Astrocyte (in vitro differentiated cells and primary cell): ENCODE data around the gene SUMO3. TPM values are rescaled to one million over a fixed set of nuclear protein-coding genes. Genes with fewer than 3 reads are reported as not detected.

ENCODE experiments used
- DNase-seq: peaks from one replicate; pipeline ENCODE4 v3.0.0-alpha.2; 2010; ENCODE audit warnings: low read depth
- FAIRE-seq: peaks from 2 replicates; lab custom pipeline; 2011; peaks lifted over from hg19 to GRCh38; lab: Jason Lieb, UNC
- H2AFZ ChIP-seq: 2 replicates; pipeline ENCODE4 v1.6.0; 2012; ENCODE audit warnings: low read depth, low read length, inconsistent platforms
- H3K27ac ChIP-seq: 2 replicates; pipeline ENCODE4 v1.5.1; 2011; ENCODE audit warnings: low read depth, low read length, inconsistent platforms
- H3K27me3 ChIP-seq: 2 replicates; pipeline ENCODE4 v1.6.0; 2011; ENCODE audit warnings: low read length, inconsistent platforms; ENCODE audit not compliant: insufficient read depth
- H3K36me3 ChIP-seq: 2 replicates; pipeline ENCODE4 v1.5.1; 2011; ENCODE audit warnings: low read length, inconsistent platforms; ENCODE audit not compliant: insufficient read depth
- H3K4me1 ChIP-seq: 2 replicates; pipeline ENCODE4 v1.5.1; 2011; ENCODE audit warnings: low read length, inconsistent platforms; ENCODE audit not compliant: insufficient read depth
- H3K4me2 ChIP-seq: 2 replicates; pipeline ENCODE4 v1.6.0; 2012; ENCODE audit warnings: low read length, inconsistent platforms
- H3K4me3 ChIP-seq: 2 replicates; pipeline ENCODE4 v1.5.1; 2011; ENCODE audit warnings: low read depth, mild to moderate bottlenecking, low read length, inconsistent platforms; ENCODE audit not compliant: insufficient read depth
- H3K79me2 ChIP-seq: 2 replicates; pipeline ENCODE4 v1.6.0; 2012; ENCODE audit warnings: mild to moderate bottlenecking, low read length, inconsistent platforms; ENCODE audit not compliant: insufficient read depth
- H3K9ac ChIP-seq: 2 replicates; pipeline ENCODE4 v1.6.0; 2012; ENCODE audit warnings: mild to moderate bottlenecking, low read length, inconsistent platforms
- H3K9me3 ChIP-seq: 2 replicates; pipeline ENCODE4 v1.5.1; 2012; ENCODE audit warnings: low read depth, mild to moderate bottlenecking, low read length, inconsistent platforms; ENCODE audit not compliant: insufficient read depth
- H4K20me1 ChIP-seq: 2 replicates; pipeline ENCODE4 v1.6.0; 2012; ENCODE audit warnings: low read length, inconsistent platforms; ENCODE audit not compliant: insufficient read depth
- H3K27ac Mint-ChIP-seq: one replicate; pipeline ENCODE4 v1.8.0; 2021; ENCODE audit warnings: mild to moderate bottlenecking, mixed read lengths; ENCODE audit not compliant: unreplicated experiment
- H3K27me3 Mint-ChIP-seq: one replicate; pipeline ENCODE4 v1.8.0; 2021; ENCODE audit warnings: low read depth, mixed read lengths; ENCODE audit not compliant: unreplicated experiment
- H3K36me3 Mint-ChIP-seq: one replicate; pipeline ENCODE4 v1.8.0; 2021; ENCODE audit warnings: low read depth, mixed read lengths; ENCODE audit not compliant: unreplicated experiment
- H3K4me1 Mint-ChIP-seq: one replicate; pipeline ENCODE4 v1.8.0; 2021; ENCODE audit warnings: low read depth, mixed read lengths; ENCODE audit not compliant: unreplicated experiment
- H3K4me3 Mint-ChIP-seq: one replicate; pipeline ENCODE4 v1.8.0; 2021; ENCODE audit warnings: mild to moderate bottlenecking, moderate library complexity, mixed read lengths; ENCODE audit not compliant: unreplicated experiment
- H3K9me3 Mint-ChIP-seq: one replicate; pipeline ENCODE4 v1.8.0; 2021; ENCODE audit warnings: mild to moderate bottlenecking, mixed read lengths; ENCODE audit not compliant: unreplicated experiment
- CTCF ChIP-seq: IDR thresholded peaks from 2 replicates; pipeline ENCODE4 v1.5.1; 2011; ENCODE audit warnings: low read depth, mild to moderate bottlenecking, inconsistent platforms, low read length, moderate library complexity; ENCODE audit not compliant: insufficient read depth
- EZH2 ChIP-seq: IDR thresholded peaks from 2 replicates; pipeline ENCODE4 v1.6.1; 2012; ENCODE audit warnings: mild to moderate bottlenecking, low read length, inconsistent platforms; ENCODE audit not compliant: insufficient read depth
- total RNA-seq: library from RNA; stranded (reverse); gene quantifications from 2 replicates; pipeline ENCODE4 v1.2.1, GENCODE V29; 2021

SUMO3 gene
- total RNA-seq, 1 donor from 2014 or later = 83.5 TPM

- peak overlapping the region; percentile 70 for H3K4me2 ChIP-seq
- H2AFZ ChIP-seq = no peak overlapping the region
- H3K27me3 ChIP-seq = no peaks in the 10 kb centered on the region
- H3K4me3 ChIP-seq = peak overlapping the region; percentile 13
- DNase-seq (peak; percentile 90), FAIRE-seq (no peak)
- H4K20me1 ChIP-seq = peaks cover 95% of the 10 kb centered on the region
- H3K27ac ChIP-seq = peak overlapping the region; percentile 34
- H3K9ac ChIP-seq = peak overlapping the region; percentile 11
- Mint-ChIP-seq H3K27me3 (no peaks in the 10 kb centered on the region), H3K36me3 (peaks cover 10% of the 10 kb centered on the region), H3K4me1 (peaks cover 60% of the 10 kb centered on the region), H3K9me3 (no peaks in the 10 kb centered on the region), H3K4me3 (peak overlapping the region; percentile 40), H3K27ac (peak overlapping the region; percentile 60)
- TF ChIP-seq CTCF = no peak
- TF ChIP-seq EZH2 = no peak
- peaks cover 91% of the 10 kb centered on the region for H3K79me2 ChIP-seq
- H3K9me3 ChIP-seq = no peaks in the 10 kb centered on the region
- peaks cover 5% of the 10 kb centered on the region for H3K36me3 ChIP-seq
- peaks cover 63% of the 10 kb centered on the region for H3K4me1 ChIP-seq
Measured at GRCh38 chr21:44866780-44867179, 48.9 kb upstream of the SUMO3 start.

GRCh38 chr21:44865561-44866280 is 47.9 kb upstream of the SUMO3 start:
- peaks cover 53% of the 10 kb centered on the region for H3K4me1 ChIP-seq
- peak overlapping the region; percentile 14 for H3K4me3 Mint-ChIP-seq
- H3K4me3 ChIP-seq = no peak overlapping the region
- peaks cover 5% of the 10 kb centered on the region for H3K36me3 ChIP-seq
- H3K4me1 Mint-ChIP-seq = peaks cover 56% of the 10 kb centered on the region
- H3K36me3 Mint-ChIP-seq = peaks cover 19% of the 10 kb centered on the region
- H3K9ac ChIP-seq = no peak overlapping the region
- peaks cover 90% of the 10 kb centered on the region for H3K79me2 ChIP-seq
- H4K20me1 ChIP-seq = peaks cover 94% of the 10 kb centered on the region
- H3K9me3 ChIP-seq = no peaks in the 10 kb centered on the region
- TF ChIP-seq CTCF = no peak
- TF ChIP-seq EZH2 = no peak
- DNase-seq (no peak), FAIRE-seq (no peak)
- H2AFZ ChIP-seq = no peak overlapping the region
- no peak overlapping the region for H3K27ac ChIP-seq
- H3K9me3 Mint-ChIP-seq = no peaks in the 10 kb centered on the region
- peak overlapping the region; percentile 70 for H3K4me2 ChIP-seq
- H3K27ac Mint-ChIP-seq = no peak overlapping the region
- H3K27me3 Mint-ChIP-seq = no peaks in the 10 kb centered on the region
- no peaks in the 10 kb centered on the region for H3K27me3 ChIP-seq
